ENCODE results near the gene ZNF611. TPM values are rescaled to one million over a fixed set of nuclear protein-coding genes. Genes with fewer than 3 reads are reported as not detected.
"Not testable (repeated sequence)": the region's sequence is repeated elsewhere in the genome, so short reads cannot be mapped to it uniquely, and the experiment has no call there.

Gene ZNF611
- total RNA-seq, 2 donors from 2014 or later, result 19.9 to 41.8 TPM

DNA sequence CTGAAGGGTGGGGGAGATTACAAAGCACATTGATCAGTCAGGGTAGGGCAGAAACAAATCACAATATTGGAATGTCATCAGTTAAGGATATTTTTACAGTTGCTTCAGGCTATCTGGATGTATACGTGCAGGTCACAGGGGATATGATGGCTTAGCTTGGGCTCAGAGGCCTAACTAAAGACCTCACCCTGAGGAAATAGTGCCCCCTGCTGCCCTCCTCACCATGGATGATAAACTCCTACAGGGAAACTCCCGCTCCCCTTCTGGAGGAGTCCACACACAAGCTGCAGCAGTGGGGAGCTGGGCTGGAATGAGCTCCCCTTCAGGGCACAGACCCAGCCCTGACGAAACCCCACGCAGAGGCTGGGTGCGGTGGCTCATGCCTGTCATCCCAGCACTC, 35.3 kb downstream of the ZNF611 start:
- not testable (repeated sequence) for H3K4me3 Mint-ChIP-seq; H3K27me3 Mint-ChIP-seq; H3K36me3 Mint-ChIP-seq (ENCODE audit: low read depth); H3K27ac Mint-ChIP-seq; H3K4me1 Mint-ChIP-seq; ATAC-seq (replicated peaks)
- H3K9me3 Mint-ChIP-seq, result peaks cover 11% of the 10 kb centered on the region

DNA sequence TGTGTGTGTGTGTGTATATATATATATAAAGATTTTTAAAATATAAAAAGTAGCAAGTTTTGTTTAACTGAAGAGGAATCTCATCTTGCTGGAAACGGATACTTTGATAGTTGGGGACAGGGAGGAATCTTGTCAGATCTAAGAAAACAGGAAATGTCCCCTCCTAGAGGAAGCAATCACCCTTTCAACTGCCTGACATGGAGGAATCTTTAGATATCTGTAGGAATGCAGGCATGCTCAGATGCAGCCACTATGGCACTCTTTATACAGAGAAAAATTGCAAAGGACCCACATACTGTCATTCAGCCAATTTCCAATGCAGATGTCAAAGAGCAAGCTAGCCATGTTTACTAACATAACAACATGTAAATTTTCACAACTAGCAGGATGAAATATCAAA, 38.8 kb downstream of the ZNF611 start:
- no peaks in the 10 kb centered on the region for H3K4me1 Mint-ChIP-seq
- H3K36me3 Mint-ChIP-seq (ENCODE audit: low read depth), result no peaks in the 10 kb centered on the region
- H3K27me3 Mint-ChIP-seq, result no peaks in the 10 kb centered on the region
- H3K27ac Mint-ChIP-seq, result no peak overlapping the region
- H3K4me3 Mint-ChIP-seq, result no peak overlapping the region
- ATAC-seq (replicated peaks), result no peak
- H3K9me3 Mint-ChIP-seq, result peaks cover 6% of the 10 kb centered on the region

DNA sequence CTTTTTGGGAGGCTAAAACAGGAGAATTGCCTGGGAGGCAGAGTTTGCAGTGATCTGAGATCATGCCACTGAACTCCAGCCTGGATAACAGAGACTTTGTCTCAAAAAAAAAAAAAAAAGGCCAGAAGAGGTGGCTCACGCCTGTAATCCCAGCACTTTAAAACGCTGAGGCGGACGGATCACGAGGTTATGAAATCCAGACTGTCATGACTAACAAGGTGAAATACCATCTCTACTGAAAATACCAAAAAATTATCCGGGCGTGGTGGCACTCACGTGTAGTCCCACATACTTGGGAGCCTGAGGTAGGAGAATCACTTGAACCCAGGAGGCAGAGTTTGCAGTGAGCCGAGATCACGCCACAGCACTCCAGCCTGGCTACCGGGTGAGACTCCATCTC, 39.9 kb downstream of the ZNF611 start:
- no peaks in the 10 kb centered on the region for H3K36me3 Mint-ChIP-seq (ENCODE audit: low read depth)
- H3K9me3 Mint-ChIP-seq, result no peaks in the 10 kb centered on the region
- no peak overlapping the region for H3K27ac Mint-ChIP-seq
- no peak for ATAC-seq (replicated peaks)
- no peak overlapping the region for H3K4me3 Mint-ChIP-seq
- H3K4me1 Mint-ChIP-seq, result no peaks in the 10 kb centered on the region
- H3K27me3 Mint-ChIP-seq, result no peaks in the 10 kb centered on the region

DNA sequence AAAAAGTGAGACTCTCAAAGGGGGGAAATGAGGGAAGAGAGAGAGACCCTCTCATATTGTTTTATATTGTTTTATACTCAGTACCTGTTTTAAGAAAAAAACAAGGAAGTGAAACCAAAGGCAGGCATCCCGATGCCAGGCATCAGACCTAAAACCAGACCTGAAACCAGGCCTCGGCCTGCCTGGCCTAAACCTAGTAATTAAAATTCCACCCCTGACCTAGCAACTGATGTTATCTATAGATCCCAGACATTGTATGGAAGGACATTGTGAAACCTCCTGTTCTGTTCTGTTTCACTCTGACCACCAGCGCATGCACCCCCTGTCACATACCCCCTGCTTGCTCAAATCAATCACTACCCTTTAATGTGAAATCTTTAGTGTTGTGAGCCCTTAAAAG, 40.6 kb downstream of the ZNF611 start:
- not testable (repeated sequence) for H3K27ac Mint-ChIP-seq; H3K27me3 Mint-ChIP-seq; ATAC-seq (replicated peaks); H3K9me3 Mint-ChIP-seq; H3K4me1 Mint-ChIP-seq; H3K4me3 Mint-ChIP-seq; H3K36me3 Mint-ChIP-seq (ENCODE audit: low read depth)

DNA sequence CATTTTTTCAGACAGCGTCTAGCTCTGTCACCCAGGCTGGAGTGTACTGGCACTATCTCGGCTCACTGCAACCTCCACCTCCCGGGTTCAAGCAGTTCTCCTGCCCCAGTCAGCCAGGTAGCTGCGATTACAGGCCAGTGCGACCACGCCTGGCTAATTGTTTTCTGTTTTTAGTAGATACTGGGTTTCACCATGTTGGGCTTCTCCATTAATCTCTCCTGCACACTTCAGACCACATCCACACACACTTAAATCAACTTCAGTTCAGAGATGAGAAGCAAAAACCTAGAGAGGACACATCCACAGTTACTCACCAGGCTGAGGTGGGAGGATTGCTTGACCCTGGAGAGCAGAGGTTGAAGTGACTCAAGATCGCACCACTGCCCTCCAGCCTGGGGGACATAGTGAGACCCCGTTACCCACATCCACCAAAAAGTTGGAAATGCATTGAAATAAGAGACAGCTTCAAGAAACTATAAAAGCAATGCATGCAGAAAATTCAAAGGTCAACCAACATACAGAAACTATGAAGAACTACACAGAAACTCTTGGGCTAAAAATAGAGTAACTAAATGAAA, 42.3 kb downstream of the ZNF611 start:
- Mint-ChIP-seq H3K36me3 (ENCODE audit: low read depth) (no peaks in the 10 kb centered on the region), H3K4me1 (peaks cover 14% of the 10 kb centered on the region), H3K27me3 (no peaks in the 10 kb centered on the region), H3K27ac (no peak overlapping the region), H3K9me3 (no peaks in the 10 kb centered on the region), H3K4me3 (no peak overlapping the region)
- no peak for ATAC-seq (replicated peaks)

DNA sequence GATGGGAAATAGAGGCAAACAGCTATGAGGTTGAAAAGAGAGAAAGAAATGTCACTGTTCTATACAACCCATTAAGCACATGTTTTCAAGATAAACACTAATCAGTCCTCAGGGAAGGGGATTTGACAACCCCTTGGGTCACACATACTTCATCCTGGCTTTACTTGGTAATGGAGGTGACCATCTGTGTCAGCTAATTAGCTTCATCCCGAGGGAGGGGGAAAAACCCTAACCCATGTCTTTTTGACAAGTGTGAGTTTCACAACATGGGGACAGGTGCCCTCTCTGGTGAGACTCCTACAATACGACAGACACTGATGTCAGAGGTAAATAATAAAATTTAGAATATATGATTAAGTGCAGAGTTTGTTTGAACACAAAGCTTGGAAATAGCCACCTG, 43.1 kb downstream of the ZNF611 start:
- Mint-ChIP-seq H3K27ac (peak overlapping the region; percentile 86), H3K9me3 (no peaks in the 10 kb centered on the region), H3K27me3 (no peaks in the 10 kb centered on the region), H3K4me3 (peak overlapping the region; percentile 92), H3K36me3 (ENCODE audit: low read depth) (no peaks in the 10 kb centered on the region), H3K4me1 (peaks cover 14% of the 10 kb centered on the region)
- ATAC-seq (replicated peaks), result no peak

DNA sequence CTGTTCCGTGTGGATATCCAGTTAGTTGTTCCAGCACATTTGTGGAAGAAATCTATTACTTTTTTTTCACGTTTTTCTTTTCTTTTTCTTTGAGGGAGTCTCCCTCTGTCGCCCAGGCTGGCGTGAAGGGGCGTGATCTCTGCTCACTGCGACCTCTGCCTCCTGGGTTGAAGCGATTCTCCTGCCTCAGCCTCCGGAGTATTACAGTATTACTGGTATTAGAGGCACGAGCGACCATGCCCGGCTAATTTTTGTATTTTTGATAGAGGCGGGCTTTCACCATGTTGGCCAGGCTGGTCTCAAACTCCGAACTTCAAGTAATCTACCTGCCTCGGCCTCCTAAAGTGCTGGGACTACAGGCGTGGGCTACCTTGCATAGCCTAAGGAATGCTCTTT, 43.6 kb downstream of the ZNF611 start:
- Mint-ChIP-seq H3K27me3 (no peaks in the 10 kb centered on the region), H3K4me3 (peak overlapping the region; percentile 92), H3K27ac (peak overlapping the region; percentile 86), H3K4me1 (peaks cover 14% of the 10 kb centered on the region), H3K9me3 (no peaks in the 10 kb centered on the region), H3K36me3 (ENCODE audit: low read depth) (no peaks in the 10 kb centered on the region)
- ATAC-seq (replicated peaks), result no peak

DNA sequence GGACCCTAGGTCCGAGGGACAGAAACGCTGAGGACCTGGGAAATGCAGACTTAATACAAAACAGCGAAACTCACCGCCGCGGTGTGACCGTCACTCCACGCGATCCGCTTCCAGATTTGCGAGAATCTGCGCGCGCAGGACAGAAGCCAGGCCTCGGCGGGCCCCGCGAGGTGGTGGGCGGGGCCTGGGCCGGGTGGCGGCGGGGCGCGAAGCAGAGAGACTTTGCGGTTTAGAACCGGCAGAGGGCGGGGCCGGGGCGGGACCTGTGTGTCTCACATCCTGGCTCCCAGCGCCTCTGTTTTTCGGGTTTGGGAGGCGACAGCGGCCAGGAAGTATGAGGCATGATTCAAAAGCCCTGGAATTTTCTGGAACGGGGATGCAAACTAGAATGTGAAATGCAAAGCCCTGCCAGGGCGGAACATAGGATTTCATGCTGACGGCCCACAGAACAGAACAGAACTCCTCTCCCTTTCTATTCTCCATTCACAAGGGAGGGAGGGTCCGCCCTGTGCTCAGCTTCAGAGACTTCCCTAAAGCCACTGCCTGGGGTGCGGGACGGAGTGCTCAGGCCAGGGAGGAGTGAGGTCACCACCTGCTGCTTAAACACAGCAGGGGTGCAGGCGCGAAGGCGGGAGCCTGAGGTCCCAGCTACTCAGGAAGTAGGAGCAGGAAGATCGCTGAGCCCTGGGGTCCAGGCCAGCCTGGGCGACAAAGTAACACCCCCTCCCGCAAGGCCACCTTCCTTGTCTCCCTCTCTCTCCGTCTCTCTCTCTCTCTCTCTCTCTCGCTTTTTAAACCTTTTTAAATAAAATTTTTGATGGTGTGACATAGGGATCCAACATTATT, 44.3 kb downstream of the ZNF611 start:
- H3K27me3 Mint-ChIP-seq, result no peaks in the 10 kb centered on the region
- H3K36me3 Mint-ChIP-seq (ENCODE audit: low read depth), result no peaks in the 10 kb centered on the region

DNA sequence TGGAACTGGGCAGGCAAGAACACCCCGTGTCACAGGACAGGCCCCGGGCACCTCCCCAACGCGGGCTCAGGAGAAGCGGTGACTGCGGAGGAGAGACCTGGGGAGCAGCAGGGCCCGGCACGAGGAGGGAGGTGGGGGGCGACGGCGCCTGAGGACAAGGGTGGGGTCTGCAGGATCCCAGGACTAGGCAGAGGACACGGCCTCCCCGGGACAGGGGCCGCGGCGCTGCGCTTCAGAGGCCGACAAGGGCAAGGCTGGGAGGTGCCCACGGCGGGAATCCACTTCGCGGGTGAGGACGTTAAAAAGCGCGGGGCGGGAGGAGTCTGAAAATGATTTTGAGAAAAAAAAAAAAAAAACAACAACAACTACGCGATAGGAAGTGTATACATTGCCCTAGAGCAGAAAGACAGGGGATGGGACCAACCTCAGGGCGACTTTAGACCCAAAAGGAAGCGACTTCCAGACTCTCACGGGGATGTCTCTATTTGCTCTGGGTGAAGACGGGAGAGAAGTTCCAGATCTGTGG, 44.9 kb downstream of the ZNF611 start:
- H3K27ac Mint-ChIP-seq, result peak overlapping the region; percentile 86
- H3K36me3 Mint-ChIP-seq (ENCODE audit: low read depth), result peaks cover 6% of the 10 kb centered on the region
- no peaks in the 10 kb centered on the region for H3K27me3 Mint-ChIP-seq
- peak; percentile 45 for ATAC-seq (replicated peaks)
- H3K4me3 Mint-ChIP-seq, result peak overlapping the region; percentile 92
- no peaks in the 10 kb centered on the region for H3K9me3 Mint-ChIP-seq
- peaks cover 14% of the 10 kb centered on the region for H3K4me1 Mint-ChIP-seq

More for the DNA sequence above, 44.3 kb downstream of the ZNF611 start:
- peaks cover 14% of the 10 kb centered on the region for H3K4me1 Mint-ChIP-seq
- H3K27ac Mint-ChIP-seq, result peak overlapping the region; percentile 86
- peak overlapping the region; percentile 92 for H3K4me3 Mint-ChIP-seq
- ATAC-seq (replicated peaks), result peak; percentile 98
- no peaks in the 10 kb centered on the region for H3K9me3 Mint-ChIP-seq

DNA sequence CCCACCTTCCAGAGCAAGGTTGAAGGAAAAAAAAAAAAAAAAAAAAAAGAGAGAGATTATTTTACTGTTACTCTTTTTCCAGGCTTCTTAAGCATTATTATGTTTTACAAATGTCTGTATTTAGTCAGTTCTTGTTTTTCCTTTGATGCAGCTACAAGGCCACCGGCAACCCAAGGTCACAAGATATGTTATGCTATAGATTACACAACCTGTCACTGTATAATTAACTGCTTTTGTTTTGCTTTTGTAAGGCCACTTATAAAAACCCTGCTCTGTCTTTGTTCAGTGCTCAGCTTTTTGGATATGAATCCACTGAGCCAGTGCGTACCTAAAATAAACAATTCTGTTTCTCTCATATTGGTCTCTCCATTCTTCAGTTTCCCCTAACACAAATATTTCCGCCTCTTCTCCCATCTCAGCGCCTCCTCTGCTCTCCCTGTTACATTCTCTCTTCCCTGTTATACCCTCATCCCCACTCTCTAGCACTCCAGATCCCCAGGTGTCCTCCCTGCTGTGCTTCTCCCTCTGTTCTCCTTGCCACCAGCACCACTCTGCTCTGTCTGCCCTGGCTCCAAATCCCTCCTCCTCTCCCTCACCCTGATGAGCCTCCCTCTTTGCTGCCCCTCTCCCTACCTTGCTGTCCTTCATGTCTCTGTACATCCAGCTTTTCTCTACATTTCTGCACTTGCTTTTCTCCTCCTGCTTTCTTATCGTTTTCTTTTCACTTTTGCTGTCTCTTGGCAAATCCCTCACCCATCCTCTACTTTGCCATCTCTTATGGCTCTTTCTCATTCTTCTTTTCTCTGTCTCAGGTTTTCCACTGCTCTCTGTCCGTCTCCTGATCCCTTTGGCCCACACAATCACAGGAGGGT, 45.7 kb downstream of the ZNF611 start:
- not testable (repeated sequence) for H3K27me3 Mint-ChIP-seq; ATAC-seq (replicated peaks); H3K9me3 Mint-ChIP-seq
- Mint-ChIP-seq H3K4me1 (peaks cover 18% of the 10 kb centered on the region), H3K27ac (peak overlapping the region; percentile 86), H3K4me3 (peak overlapping the region; percentile 92), H3K36me3 (ENCODE audit: low read depth) (peaks cover 12% of the 10 kb centered on the region)

DNA sequence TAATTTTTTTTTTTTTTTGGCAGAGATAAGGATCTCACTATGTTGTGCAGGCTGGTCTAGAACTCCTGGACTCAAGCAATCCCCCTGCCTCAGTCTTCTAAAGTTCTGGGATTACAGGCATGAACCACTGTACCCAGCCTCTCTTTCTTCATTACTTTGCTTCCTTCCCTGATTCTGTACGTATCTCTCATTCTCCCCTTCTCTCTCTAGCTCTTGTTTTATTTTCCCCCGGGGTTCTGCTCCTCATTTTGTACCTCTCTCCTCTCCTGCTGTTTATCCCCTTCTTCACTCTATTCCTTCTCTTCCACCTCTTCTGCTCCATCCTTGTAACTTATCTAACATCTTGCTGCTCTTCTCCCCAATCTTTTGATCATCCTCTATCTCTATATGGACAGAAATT, 46.5 kb downstream of the ZNF611 start:
- Mint-ChIP-seq H3K4me3 (peak overlapping the region; percentile 92), H3K36me3 (ENCODE audit: low read depth) (peaks cover 12% of the 10 kb centered on the region), H3K27ac (no peak overlapping the region), H3K4me1 (peaks cover 18% of the 10 kb centered on the region), H3K27me3 (no peaks in the 10 kb centered on the region), H3K9me3 (no peaks in the 10 kb centered on the region)
- ATAC-seq (replicated peaks), result no peak

DNA sequence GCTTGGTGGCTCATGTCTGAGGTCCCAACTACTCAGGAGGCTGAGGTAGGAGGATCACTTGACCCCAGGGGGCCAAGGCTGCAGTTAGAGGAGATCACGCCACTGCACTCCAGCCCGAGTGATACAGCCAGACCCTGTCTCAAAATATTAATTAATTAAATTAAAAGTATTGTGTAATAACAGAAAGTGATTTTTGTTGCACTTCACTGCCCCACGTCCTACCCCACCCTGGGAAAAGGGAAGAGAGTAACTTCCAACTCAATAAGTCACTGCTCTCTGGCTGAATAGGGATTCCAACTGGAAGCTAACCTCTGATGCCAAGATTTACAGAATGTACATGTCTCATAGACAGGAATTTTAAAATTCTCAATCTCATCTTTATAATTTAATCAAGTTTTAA, 47.2 kb downstream of the ZNF611 start:
- Mint-ChIP-seq H3K9me3 (no peaks in the 10 kb centered on the region), H3K27ac (no peak overlapping the region), H3K36me3 (ENCODE audit: low read depth) (peaks cover 12% of the 10 kb centered on the region), H3K27me3 (no peaks in the 10 kb centered on the region), H3K4me3 (no peak overlapping the region), H3K4me1 (peaks cover 18% of the 10 kb centered on the region)
- no peak for ATAC-seq (replicated peaks)

DNA sequence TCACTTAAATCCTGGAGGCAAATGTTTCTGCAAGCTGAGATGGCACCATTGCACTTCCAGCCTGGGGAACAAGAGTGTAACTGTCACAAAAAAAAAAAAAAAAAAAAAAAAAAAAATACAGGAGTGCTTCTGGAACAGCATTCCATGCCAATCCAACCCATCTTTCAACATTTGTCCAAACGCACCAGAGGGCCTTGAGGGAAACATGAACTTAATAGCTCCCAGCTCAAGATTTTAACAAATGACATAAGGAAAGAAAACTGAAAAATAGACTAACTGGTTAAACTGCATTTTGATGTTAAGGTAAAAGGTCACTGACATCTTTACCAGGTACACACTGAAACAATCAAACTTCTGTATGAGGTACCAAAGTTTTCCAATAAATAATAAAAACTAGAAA, 49.0 kb downstream of the ZNF611 start:
- Mint-ChIP-seq H3K9me3 (no peaks in the 10 kb centered on the region), H3K27ac (no peak overlapping the region), H3K36me3 (ENCODE audit: low read depth) (peaks cover 12% of the 10 kb centered on the region), H3K4me3 (no peak overlapping the region), H3K4me1 (peaks cover 18% of the 10 kb centered on the region), H3K27me3 (no peaks in the 10 kb centered on the region)
- no peak for ATAC-seq (replicated peaks)

DNA sequence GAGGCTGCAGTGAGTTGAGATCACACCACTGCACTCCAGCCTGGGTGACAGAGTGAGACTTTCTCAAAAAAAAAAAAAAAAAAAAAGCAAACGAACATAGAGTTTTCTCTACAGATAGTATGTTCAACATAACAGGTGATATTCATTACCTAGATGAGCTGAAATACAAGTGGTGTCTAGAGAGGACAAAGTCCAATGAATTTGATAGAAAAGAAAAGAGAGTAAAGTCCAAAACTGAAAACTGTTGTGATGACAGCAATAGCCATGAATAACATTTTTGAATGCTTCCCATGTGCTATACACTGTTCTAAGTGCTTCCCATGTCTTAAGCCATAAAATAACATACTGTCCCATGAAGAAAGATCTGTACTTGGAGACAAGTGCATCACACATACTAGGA, 53.6 kb downstream of the ZNF611 start:
- ATAC-seq (replicated peaks); H3K27ac Mint-ChIP-seq; H3K4me1 Mint-ChIP-seq; H3K9me3 Mint-ChIP-seq; H3K27me3 Mint-ChIP-seq; H3K4me3 Mint-ChIP-seq: not testable (repeated sequence)
- H3K36me3 Mint-ChIP-seq (ENCODE audit: low read depth), result peaks cover 36% of the 10 kb centered on the region
